Ovary (tissue), 3 donors: Measurements from ENCODE around the gene WNT3.

Experiments
- CTCF ChIP-seq, 3 donors: fragments of 450-650 bp in 2 of 3; fragments of 200-600 bp in 1 of 3; IDR thresholded peaks; one replicate each; pipeline versions ENCODE4 v1.5.1 to v1.8.0; 2016 to 2022; ENCODE audit warnings: antibody characterized with exemption in 3 of 3, mild to moderate bottlenecking in 1 of 3
- EP300 ChIP-seq: sonication (generic); formaldehyde crosslinking; IDR thresholded peaks from one replicate; pipeline ENCODE4 v1.6.1; 2017; ENCODE audit warnings: antibody characterized with exemption
- POLR2A ChIP-seq: fragments of 450-650 bp; IDR thresholded peaks from one replicate; pipeline ENCODE4 v1.6.1; 2017; ENCODE audit warnings: antibody characterized with exemption, mild to moderate bottlenecking, moderate library complexity
- donor health status: DM: no; HTN: no; CAD: no.

GRCh38 chr17:46773221-46773605, 45.3 kb downstream of the WNT3 start:
- no peak for TF ChIP-seq CTCF (IDR thresholded peaks at IDR 0.05)
- no peak for TF ChIP-seq EP300
- TF ChIP-seq POLR2A, result no peak
